NK-92 (cell line): ENCODE data around the gene TRIM44.
"Not testable (repeated sequence)": the region's sequence is repeated elsewhere in the genome, so short reads cannot be mapped to it uniquely, and the experiment has no call there.

Experiments
- DNase-seq: peaks from one replicate; lab custom pipeline; 2025; ENCODE audit not compliant: unreplicated experiment; lab: John Stamatoyannopoulos, UW

TRIM44 gene

DNA sequence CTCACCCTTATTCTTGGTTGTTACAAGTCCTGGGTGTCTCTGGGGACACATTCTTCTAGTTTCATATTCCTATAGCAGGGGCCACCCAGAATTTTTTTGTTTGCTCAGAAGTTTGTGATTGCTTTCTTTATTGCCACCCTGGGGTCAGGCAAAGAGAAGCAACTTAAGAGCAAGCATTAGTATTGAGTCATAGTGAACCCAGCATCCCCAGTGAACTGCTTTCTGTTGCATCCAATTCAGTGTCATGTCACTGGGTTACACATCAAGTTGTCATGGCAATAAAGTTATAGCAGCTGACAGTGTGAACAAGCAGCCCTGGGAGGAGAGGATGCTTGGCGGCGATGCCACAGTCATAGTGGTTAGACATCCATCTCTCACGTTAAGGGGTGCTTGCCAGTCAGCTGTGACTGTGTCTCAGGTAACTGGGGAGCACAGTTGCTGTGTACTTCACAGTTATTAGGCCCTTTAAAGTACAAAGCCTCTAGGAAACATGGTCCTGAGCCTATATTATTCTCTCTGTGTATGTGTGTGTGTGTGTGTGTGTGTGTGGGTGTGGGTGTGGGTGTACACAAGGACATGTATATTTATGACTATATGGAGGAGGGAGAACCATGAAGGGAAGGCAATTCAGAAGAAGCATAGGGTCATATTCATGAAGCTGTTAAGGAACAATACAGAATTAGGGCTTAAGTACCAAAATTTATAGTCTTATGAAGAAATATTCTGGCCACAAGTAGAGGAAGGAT is 52.5 kb downstream of the TRIM44 start:
- DNase-seq: no peak

DNA sequence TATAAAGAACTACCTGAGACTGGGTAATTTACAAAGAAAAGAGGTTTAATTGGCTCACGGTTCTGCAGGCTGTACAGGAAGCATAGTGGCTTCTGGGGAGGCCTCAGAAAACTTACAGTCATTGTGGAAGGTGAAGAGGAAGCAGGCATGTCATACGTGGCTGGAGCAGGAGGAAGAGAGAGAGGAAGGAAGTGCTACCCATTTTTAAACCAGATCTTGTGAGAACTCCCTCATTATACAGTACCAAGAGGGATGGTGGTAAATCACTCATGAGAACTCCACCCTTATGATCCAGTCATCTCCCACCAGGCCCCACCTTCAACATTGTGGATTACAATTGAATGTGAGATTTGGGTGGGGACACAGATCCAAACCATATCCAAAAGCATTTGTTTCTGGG is 53.1 kb downstream of the TRIM44 start:
- DNase-seq: not testable (repeated sequence)

DNA sequence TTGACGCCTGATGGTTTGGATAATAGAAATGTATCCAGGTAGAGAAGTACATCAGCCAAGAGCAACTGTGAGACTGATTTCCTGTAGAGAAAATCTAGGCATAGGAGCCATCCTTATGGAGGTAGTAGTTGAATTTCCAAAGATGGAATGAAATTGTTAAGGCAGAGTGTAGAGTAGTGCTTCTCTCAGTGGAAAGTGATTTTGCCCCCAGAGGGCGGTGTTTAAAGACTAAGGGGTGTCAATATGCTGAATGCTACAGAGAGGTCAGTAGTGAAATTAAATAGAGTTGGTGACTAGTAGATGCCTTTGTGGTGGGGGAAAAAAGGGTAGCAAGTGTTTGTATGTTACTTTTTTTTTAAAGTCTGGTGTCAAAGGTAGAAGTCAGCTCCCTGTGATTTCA is 54.5 kb downstream of the TRIM44 start:
- DNase-seq: no peak

DNA sequence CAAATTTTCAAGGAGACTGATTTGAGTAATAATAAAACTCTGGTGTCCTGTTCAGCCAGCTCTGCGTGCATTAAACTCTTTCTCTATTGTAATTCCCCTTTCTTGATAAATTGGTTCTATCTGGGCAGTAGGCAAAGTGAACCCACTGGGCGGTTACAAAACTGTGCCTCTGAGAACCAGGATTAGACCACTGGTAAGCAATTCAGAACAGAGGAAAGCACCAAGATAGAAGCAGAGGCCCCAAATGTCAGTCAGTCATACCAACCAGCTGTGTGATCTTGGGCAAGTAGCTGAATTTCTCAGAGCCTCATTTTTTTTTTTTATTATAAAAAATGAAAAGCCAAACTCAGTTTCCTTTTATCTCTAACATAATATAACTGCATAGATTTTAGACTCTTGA is 54.9 kb downstream of the TRIM44 start:
- no peak for DNase-seq

DNA sequence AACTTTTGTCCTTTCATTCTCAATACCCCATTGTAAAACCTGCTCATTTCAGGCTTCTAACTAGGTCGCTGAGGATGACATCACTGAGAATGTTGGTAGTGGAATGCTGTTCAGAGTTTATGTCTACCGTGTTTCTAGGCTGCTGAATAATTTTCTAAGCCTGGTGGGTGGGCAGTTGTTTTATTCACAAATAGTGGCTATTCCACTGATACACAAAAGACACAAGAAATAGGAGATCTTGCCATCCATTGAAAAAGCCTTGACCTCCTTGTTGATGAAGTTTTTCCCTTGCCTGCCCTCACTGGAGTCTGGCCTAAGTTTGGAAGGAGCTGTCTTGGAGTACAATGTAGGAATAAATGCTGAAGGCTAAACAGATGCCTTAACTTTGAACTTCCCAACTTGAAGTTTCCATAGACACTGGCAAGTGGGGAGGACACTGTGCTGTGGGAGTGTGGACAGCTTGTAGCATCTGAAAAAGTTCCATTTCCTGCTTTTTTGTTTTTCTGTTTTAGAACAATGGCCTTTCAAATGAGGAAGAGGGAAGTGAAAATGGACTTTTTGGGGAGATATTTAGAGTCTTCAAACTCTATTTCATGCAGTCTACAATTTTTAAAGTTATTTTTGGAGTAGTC is 59.2 kb downstream of the TRIM44 start:
- DNase-seq: no peak

DNA sequence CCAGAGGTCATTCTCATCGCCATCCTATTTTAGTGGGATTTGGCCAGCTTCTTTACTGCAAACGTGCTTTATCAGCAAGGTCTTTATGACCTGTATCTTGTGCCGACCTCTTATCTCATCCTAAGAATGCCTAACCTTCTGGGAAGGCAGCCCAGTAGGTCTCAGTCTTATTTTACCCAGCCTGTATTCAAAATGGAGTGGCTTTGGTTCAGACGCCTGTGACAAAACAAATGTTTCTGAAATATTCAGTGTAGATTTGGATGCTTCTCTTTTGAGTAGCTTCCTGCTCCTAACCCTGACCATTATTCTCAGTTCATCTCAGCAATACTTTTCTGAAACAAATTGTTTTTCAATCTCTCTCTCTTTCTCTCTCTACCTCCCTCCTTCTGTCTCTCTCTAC is 60.1 kb downstream of the TRIM44 start:
- DNase-seq: no peak

DNA sequence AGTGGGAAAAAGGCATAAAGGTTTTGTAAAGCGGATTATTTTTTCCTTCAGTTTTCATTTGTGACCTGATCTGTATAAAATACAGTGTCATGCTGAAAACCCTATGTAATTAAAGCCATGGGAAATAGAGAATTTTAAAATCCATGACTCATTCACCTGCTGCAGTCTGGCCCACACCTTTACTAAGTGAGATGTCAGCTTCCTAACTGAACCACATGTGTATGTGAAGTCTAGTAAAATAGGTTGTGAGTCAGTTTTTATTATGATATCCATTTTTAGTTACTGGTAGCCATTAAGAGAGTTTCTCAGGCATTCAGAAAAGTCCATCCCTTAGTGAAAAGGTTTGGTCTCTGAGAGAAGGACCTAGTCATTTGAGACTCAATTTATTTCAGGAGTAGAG is 60.9 kb downstream of the TRIM44 start:
- no peak for DNase-seq

DNA sequence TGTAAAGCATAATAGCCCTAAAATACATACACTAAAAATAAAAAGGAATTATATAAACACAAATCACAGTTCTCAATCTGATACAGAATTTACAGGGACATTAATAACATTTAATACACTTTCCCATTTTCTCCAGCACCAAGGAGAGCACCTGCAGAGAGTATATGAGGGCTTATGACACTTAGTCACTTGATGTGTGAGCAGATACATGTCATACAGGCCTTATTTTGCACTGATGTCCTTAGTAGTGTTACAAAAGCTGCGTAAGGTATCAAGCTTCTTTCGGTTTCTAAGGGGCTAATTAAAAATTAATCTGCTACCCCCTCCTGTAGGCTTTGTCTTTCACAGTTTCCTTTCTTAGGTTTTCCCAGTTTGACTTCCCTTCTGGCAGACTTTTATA is 61.3 kb downstream of the TRIM44 start:
- no peak for DNase-seq

DNA sequence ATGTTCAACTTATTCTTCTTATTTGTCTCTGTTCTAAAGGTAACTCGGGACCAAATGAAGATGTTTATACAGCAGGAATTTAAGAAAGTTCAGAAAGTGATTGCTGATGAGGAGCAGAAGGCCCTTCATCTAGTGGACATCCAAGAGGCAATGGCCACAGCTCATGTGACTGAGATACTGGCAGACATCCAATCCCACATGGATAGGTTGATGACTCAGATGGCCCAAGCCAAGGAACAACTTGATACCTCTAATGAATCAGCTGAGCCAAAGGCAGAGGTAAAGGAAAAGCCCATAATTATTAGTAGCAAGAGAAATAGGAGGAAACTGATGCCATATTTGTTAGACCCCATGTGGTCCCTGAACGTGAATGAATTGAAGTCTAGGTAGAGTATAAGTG is 63.3 kb downstream of the TRIM44 start:
- DNase-seq: no peak

DNA sequence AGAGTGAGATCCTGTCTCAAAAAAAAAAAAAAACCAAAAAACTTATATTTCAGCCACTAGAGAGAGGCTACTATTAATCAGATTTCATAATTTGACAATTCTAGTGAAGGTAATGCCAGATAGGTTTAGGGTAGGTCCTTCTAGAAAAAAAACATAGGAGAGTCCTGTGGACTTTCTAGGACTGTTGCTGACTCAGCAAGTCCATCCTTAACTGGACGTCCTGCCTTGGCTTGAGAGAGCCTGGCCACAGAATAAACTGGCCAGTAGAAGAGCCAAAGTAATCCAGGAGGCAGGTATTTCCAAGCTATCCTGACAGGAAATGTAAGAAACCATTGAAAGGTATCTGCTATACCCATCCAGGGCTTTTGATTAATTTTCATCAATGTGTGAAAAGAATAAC is 64.6 kb downstream of the TRIM44 start:
- no peak for DNase-seq

DNA sequence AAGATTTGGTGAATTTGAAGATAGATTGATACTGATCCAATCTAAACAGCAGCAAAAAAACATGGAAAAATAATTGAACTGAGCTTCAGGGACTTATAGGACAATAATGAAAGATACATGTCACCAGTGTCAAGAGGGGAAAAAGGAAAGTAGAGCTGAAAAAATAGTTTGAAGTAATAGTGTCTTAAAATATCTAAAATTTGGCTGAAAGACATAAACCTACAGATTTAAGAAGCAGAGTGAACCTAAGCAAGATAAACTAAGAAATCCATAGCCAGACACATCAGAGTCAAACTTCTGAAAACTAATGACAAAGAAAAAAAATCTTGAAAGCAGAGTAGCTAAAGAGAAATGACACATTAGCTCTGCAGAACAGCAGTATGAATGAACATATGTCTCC is 67.7 kb downstream of the TRIM44 start:
- no peak for DNase-seq

DNA sequence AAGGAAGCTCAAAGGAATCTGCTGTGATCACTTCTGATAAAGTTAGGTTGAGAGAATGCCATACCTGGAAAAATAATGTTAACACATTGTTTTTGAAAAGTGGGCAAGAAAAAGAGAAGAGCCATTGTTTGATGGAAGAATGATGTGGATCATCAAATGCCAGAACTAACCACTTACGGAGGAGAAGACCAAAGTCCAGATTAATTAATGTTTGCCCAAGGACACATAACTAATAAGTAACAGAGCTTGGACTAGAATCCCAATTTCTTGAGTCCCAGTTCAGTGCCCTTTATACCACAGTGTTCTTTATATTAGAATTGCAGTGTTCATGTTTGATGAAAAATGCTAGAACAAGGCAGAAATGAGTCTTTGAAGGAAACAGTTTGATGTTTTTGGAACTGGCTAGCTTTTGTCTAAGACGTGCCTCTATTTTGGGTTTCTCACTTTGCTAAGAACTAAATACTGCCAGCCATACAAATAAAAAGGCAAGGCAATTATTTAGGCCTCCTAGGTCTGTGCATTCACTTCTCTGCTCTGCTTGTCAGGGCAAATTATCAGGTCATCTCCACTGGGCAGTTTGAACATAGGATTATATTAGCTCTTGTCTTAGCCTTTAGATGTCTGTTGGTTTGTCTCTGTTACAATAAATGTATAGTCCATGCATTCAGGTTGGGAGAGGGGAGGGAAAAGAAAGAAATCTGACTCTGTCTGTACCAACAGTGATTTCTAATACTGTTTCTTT is 72.3 kb downstream of the TRIM44 start:
- no peak for DNase-seq

DNA sequence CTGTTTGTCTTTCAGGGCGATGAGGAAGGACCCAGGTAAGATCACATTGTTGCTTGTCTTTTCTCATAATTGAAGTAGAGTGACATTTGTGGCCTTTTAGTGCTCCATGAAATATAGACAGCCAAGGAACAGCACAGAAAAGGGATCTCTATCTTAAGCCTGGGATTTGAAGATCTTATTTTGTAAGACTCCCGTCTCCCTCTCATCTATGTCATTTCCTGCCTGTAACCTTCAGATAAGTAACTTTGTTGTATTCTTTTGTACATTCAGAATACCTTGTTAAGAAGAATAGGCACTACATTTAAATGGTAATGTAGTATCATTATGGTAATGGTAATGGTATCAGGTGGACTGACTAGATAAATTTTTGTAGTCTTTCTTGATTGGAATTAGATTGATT is 72.8 kb downstream of the TRIM44 start:
- no peak for DNase-seq

DNA sequence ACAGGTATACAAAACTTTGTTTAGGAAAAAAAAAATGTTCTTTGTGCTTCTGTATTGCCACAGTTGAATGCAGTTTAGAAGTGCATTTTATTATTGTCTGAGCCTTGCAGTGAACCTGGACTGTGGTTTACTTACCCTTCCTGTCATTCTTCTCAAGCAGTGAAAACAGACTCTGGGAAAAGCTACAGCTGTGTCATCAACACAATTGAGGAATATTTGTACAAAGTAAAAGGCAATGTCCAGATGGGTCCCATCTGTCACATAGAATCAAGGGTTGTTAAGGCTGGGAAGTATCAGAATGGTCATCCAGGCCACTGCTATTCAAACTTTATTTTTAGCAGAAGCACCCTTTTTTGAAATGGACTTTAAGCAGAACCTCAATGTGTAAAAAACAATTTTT is 73.3 kb downstream of the TRIM44 start:
- no peak for DNase-seq

DNA sequence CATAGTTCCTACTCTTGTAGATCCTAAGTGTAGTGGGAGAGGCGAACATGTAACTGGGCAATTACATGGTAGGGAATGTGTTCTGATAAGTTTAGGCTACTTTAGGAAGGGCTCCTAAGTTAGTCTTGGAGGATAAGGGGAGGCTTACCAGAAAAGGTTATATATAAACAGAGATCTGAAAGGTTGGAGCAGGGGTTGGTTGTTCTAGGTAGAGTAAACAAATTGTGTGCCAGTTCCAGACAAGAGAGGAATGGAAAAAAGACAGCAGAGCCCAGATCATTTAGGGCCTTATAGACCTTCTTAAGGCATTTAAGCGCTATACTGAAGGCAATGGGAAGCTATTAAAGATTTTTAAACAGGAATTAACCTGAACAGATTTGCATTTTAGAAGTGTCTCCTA is 74.4 kb downstream of the TRIM44 start:
- no peak for DNase-seq

DNA sequence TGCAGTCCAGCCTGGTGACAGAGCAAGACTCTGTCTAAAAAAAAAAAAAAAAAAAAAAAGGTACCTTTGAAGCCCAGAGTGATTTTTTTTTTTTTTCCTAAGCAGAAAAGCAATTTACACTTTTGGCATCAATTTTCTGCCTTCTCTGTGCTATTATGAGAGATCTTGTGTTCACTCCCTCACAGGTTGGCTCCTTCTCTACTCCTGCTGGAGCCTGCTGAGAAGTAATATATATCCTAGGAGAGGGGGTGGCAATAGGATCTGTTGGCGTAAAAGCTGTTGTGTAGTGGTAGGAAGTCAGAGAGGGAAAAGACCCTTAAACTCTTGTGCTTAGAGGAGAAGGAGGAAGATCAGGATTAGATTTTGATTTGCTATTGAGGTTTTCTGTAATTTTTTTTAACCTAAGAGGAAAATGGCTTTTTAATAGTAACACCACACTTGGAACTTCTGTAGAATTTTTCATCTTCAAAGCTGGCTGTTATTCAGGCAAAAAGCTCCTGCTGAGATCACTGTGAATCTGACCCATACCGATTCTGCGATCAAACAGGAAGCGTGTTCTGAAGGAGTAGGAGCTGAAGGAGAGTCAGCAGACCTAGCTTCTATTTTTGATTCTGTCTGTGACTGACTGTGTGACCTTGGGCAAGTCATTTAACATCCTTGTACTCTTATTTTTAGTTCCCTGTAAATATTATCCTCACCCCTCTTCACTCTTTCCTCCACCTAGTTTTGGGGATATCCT is 77.7 kb downstream of the TRIM44 start:
- no peak for DNase-seq

DNA sequence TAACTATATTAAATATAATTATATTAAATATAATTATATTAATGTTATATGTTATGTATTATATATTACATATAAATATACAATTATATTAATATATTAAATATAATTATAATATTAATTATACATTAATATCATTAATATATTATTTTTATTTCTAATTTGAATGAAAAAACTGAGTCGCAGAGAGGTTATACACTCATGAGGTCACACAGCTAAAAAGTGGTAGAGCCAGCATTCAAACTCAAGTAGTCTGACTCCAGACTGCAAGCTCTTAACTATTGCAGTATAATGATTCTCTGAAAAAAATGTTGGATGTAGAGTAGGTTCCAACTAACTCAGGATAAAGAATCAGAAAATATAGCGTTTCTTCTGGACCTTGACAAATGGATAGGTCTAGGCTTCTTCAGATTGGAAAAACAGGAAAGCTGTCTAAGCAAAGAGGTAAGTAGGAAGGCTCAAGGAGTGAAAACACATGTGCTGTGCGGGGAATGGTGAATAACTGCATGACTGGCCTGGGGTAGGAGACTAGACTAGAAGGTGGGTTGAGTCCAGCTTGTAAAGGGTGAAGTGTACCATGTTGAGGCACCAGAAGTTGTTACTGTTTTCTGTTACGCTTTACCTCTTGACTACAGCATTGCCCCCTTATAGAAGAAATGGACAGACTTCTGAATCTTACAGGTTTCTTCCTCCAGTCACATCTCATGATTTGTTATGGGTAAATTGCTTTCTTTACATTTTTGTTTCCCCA is 80.3 kb downstream of the TRIM44 start:
- no peak for DNase-seq

DNA sequence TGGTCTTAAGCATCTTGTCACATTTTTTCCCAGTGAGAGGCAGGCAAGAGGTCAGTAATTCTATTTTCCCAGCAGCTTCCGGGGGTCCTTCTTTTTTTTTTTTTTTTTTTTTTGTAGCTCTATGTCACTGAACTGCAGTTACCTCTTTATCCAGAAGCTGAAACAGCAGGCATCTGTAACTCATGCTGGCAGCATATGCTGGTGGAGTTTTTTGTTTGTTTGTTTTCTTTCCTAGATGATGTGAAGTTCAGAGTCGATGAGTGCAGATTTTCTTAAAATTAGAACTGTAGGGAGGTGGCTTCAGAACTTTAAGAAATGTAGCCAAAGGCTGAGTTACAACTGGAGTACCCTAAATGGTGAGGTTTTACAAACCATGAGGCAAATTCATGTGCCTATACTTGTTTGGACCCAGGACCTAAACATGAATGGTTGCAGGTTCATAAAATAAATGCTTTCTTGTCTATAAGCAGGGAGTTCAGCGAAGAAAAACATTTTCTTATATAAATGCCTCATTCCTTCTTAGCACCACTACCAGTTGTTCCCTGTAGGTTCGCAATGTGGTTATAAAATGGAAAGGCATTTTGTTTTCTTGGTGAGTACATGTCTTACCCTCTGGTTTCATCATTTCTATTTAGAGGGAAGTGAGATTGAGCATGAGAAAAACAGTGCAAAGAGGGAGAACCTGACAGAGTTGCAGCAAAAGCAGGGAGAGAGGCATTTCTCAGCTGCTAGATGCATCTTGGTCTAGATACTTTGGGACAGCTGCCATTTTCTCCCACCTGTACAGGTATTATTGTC is 84.0 kb downstream of the TRIM44 start:
- DNase-seq: no peak

DNA sequence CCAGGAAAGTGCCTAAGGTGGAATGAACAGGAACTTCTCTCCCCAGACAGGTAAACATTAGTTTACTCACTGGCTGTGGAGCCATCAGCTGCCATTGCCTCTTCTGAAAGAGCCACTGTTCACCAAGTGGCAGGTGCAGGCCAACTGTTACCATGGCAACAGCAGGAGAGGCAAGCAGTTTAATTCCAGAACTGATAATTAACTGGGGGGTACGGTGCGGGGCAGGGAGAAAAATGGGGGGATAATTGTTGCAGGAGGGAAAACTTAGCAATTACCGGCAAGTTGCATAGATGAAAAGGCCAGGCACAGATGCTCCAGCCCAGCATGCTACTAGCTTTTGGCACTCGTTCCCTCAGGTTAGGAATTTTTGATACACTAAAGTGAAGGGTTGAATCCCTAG is 85.1 kb downstream of the TRIM44 start:
- DNase-seq: no peak

DNA sequence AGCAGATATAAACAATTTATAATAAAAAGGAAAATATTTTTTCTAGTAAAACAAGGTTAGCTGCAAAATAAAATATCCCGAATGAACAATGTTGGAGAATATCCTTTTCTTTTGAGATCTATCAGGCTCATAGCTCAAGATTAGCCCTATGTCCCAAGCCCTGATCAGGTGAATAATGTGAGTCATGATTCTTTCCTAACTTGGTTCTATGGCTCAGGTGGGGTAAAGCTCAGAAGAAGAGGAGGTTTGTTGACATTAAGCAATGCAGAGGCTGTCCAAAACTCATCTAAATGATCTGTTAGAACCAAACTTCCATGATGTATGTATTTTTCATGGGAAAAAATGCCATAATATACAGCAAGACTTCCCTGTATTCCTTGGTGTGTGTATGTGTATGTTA is 86.1 kb downstream of the TRIM44 start:
- DNase-seq: no peak
